Measurements from ENCODE around the gene CITED2.

The CITED2 gene

DNA sequence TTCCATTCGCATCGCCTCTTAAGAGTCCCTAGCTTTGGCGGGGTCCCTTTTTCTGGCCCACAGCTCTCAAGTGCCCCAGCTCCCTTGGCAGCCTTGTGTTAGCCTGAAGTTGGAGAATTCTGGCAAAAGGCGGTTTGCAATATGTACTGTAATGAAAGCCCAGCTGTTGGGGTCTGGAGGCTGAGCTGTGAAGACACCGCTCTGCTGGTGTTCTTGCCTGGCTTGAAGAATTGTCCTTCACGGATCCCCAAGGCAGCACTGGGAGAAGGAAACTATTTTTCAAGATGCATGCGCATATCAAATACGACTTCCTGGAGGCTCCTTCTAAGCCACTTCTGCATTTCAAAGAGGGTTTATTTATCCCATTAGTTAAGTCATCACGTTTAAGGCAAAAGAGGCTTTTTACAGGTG is 21.4 kb upstream of the CITED2 start:
- Mint-ChIP-seq H3K27me3 (peaks cover 12% of the 10 kb centered on the region), H3K9me3 (no peaks in the 10 kb centered on the region), H3K4me1 (no peaks in the 10 kb centered on the region), H3K27ac (no peak overlapping the region), H3K4me3 (no peak overlapping the region), H3K36me3 (no peaks in the 10 kb centered on the region)
- no peak for DNase-seq
- CTCF ChIA-PET, result no interaction called here

DNA sequence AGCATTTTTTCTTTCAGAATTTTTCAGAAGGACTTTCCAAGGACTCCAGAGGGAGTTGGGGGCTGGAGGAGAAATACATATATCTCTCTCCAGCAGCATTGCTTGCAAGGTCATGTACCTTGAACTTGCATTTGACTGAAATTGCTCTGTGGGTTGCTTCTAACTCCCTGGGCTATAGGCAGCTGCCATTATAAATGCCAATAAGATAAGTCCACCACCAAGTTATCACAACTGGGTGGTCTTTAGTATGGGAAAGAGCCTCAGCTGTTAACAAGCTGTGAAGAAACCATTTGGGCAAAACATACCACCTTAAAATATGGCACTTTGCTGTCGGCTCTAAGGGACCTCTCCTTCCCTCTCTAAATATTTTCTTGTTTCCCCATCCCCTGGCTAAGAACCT is 20.9 kb upstream of the CITED2 start:
- CTCF ChIA-PET, result interaction anchor here (0.5 kb wide), 1 partner anchor 922 kb away, joined by 3 read pairs; no protein-coding TSS in a partner anchor

DNA sequence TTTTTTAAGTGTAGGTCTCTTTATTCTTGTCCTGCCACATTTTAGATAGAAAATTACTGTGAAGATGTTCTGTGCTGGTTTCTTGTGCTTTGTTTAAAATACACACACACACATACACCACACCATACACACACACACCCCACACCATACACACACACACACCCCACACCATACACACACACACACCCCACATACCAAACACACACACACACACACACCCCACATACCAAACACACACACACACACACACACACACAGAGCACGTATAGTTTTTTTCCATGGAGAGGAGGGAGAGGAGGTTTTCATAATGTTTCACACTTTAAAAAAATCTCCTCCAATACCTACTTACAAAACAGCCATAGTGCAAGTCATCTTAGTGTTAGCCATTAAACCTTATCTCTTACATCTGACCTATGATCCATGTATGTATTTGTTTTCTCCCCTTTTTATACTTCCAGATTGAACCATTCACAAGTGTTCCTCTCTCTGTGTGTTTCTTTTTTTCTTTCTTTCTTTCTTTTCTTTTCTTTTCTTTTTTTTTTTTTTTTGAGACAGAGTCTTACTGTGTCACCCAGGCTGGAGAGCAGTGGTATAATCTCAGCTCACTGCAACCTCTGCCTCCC is 19.7 kb upstream of the CITED2 start:
- no peak for DNase-seq
- Mint-ChIP-seq H3K9me3 (no peaks in the 10 kb centered on the region), H3K4me1 (no peaks in the 10 kb centered on the region), H3K4me3 (no peak overlapping the region), H3K27ac (no peak overlapping the region), H3K36me3 (no peaks in the 10 kb centered on the region), H3K27me3 (peaks cover 12% of the 10 kb centered on the region)
- CTCF ChIA-PET, result no interaction called here

More for the DNA sequence above, 20.9 kb upstream of the CITED2 start:
- Mint-ChIP-seq H3K4me3 (no peak overlapping the region), H3K27me3 (peaks cover 12% of the 10 kb centered on the region), H3K9me3 (no peaks in the 10 kb centered on the region), H3K27ac (no peak overlapping the region), H3K4me1 (no peaks in the 10 kb centered on the region), H3K36me3 (no peaks in the 10 kb centered on the region)
- DNase-seq, result no peak

DNA sequence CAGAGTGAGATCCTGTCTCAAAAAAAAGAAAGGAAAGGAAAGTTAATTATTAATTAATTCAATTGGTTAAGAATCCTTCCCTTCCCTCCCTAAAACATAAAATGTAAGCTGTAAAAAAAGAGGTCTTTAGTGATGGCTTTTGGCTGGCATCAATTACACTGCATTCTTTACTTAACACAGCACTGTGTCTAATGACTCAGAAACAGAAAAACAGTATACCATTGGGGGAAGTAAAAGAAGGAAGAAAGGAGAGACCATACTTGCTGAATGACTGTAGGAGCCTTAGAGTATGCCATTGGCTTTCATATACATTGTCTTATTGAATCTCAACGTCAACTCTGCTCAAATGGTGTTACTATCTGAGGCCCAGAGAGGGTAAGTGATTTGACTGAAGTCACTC is 18.3 kb upstream of the CITED2 start:
- Mint-ChIP-seq H3K4me1 (no peaks in the 10 kb centered on the region), H3K9me3 (no peaks in the 10 kb centered on the region), H3K27ac (no peak overlapping the region), H3K4me3 (no peak overlapping the region), H3K36me3 (no peaks in the 10 kb centered on the region), H3K27me3 (peaks cover 12% of the 10 kb centered on the region)
- DNase-seq, result no peak
- CTCF ChIA-PET, result no interaction called here

DNA sequence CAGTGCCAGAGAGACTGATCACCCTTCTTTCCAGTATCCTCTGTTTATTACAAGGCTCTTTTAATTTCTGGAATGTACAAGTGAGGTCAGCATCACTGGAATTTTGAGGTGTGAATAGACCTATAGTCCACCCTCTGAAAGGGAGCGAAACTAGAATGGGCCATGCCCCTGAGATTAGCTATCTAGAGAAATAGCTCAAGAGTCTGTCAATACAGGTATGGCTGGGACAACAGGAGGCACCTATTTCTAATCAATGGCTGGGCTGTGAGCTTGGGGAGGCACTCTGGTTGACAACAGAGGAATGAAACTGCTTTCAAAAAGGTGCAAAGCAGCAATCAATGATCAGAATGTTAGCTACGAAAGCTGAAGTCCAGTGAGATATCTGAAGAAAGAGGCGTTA is 17.3 kb upstream of the CITED2 start:
- Mint-ChIP-seq H3K36me3 (no peaks in the 10 kb centered on the region), H3K4me1 (no peaks in the 10 kb centered on the region), H3K27me3 (peaks cover 12% of the 10 kb centered on the region), H3K9me3 (no peaks in the 10 kb centered on the region), H3K4me3 (no peak overlapping the region), H3K27ac (no peak overlapping the region)
- CTCF ChIA-PET, result no interaction called here
- DNase-seq, result no peak

DNA sequence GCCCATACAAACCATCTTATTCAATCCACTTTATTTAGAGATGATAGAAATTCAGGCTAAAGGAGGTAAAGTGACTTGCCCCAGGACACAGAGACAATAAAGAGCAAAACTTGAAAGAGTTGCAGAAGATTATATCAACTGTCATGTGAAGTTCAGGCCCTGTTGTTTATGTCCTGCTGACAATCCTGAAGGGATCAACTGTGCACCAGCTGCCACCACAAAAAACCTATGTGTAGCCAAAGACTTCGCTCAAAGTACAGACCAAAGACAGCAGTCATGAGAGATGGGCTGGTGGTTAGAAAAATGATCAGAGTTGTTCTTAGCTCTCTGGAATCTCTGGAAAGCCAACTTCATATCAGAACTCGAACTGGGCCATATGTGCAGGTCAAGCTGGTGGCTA is 16.0 kb upstream of the CITED2 start:
- no peak overlapping the region for H3K4me3 Mint-ChIP-seq
- no peak overlapping the region for H3K27ac Mint-ChIP-seq
- H3K36me3 Mint-ChIP-seq, result no peaks in the 10 kb centered on the region
- no peaks in the 10 kb centered on the region for H3K4me1 Mint-ChIP-seq
- peaks cover 12% of the 10 kb centered on the region for H3K27me3 Mint-ChIP-seq
- no peaks in the 10 kb centered on the region for H3K9me3 Mint-ChIP-seq
- CTCF ChIA-PET, result no interaction called here
- no peak for DNase-seq

DNA sequence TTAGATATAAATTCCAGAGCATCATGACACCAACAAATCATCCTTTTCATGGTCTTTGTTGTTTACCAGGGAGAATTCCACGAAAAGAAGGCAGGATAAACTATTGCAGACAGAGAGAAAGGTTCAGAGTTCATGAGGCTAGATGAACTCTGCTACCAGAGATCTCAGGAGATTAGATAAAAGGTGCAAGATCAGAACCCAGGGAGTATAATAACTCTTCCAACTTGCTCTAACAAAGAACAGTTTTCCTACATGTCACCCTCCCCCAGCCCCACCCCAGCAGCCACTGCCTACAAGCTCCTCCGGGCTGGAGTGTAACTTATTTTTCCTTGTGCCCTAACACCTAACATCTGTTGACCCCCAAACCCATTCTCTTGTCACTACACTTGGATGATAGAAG is 13.9 kb upstream of the CITED2 start:
- Mint-ChIP-seq H3K4me1 (no peaks in the 10 kb centered on the region), H3K4me3 (no peak overlapping the region), H3K27me3 (peaks cover 7% of the 10 kb centered on the region), H3K27ac (no peak overlapping the region), H3K36me3 (no peaks in the 10 kb centered on the region), H3K9me3 (no peaks in the 10 kb centered on the region)
- DNase-seq, result no peak
- CTCF ChIA-PET, result no interaction called here

DNA sequence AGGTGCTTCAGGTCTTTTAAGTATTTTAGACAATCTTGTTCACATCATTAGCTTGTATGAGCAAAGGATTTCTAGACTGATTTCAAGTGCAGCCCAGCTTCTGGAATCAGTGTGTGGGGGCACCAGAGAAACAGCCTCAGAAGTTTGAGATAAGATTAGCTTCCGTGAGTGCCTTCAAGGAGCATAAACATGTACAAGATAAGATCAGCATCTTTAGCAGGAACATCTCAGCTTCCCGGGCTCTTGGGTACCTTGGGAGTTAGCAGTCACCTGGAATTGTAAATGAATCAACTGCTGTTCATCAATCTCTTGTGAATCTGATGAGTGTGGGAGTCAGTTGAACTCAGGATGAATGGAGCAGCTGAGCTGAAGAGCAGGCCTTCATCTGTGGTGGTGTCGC is 12.0 kb upstream of the CITED2 start:
- Mint-ChIP-seq H3K9me3 (no peaks in the 10 kb centered on the region), H3K4me1 (no peaks in the 10 kb centered on the region), H3K36me3 (no peaks in the 10 kb centered on the region), H3K27ac (no peak overlapping the region), H3K4me3 (no peak overlapping the region), H3K27me3 (peaks cover 7% of the 10 kb centered on the region)
- DNase-seq, result no peak
- CTCF ChIA-PET, result no interaction called here

DNA sequence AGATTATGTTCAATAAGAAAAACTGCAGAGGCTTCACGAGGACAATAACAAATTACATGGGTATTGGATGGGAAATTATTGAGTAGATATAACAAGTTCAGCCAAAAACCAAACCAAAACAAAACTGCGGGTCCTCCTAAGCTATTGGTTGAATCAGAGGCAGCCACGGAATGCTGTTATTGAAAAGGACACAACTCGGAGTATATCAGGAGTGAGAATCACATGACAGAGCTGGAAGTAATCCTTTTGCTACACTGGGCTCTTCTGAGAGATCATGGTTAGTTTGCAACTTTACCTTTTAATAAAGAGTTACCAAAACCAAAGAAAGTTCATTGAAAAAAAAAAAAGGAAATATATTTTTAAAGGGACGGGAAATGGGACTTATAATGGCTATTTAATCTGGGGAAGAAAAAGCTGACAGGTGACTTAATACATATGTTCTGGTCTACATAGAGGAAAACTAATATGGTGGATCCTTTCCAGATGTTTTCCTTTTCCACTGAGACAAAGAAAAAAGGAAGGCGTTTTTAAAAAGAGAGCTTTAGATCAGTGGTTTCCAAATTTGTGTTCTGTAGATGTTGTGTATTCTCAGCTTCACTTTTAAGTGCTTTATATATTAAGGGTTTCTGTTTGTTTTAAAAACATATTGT is 6.9 kb upstream of the CITED2 start:
- H3K4me1 Mint-ChIP-seq, result peaks cover 4% of the 10 kb centered on the region
- H3K9me3 Mint-ChIP-seq, result no peaks in the 10 kb centered on the region
- H3K27ac Mint-ChIP-seq, result no peak overlapping the region
- no peak for DNase-seq
- CTCF ChIA-PET, result interaction anchor here (0.6 to 0.7 kb wide), 3 partner anchors 176 to 786 kb away, joined by 3 read pairs; no protein-coding TSS in a partner anchor
- H3K36me3 Mint-ChIP-seq, result no peaks in the 10 kb centered on the region
- no peak overlapping the region for H3K4me3 Mint-ChIP-seq
- H3K27me3 Mint-ChIP-seq, result peaks cover 7% of the 10 kb centered on the region

DNA sequence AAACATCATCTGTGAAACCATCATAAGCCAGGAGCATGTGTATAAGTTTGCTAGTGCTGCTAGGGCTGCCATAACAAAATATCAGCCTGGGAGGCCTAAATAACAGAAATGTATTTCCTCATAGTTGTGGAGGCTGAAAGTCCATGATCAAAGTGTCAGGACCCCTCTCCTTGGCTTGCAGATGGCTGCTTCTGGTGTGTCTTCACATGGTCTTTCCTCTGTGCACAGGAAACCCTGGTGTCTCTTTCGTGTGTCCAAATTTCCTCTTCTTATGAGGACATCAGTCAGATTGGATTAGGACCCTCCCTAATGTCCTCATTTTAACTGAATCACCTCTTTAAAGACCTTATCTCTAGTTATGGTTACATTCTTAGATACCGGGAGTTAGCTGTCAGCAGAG is 6.2 kb upstream of the CITED2 start:
- DNase-seq, result no peak
- Mint-ChIP-seq H3K27me3 (peaks cover 7% of the 10 kb centered on the region), H3K4me3 (no peak overlapping the region), H3K4me1 (peaks cover 11% of the 10 kb centered on the region), H3K27ac (no peak overlapping the region), H3K9me3 (no peaks in the 10 kb centered on the region), H3K36me3 (no peaks in the 10 kb centered on the region)
- CTCF ChIA-PET, result interaction anchor here (0.6 kb wide), 1 partner anchor 787 kb away, joined by 3 read pairs; no protein-coding TSS in a partner anchor

DNA sequence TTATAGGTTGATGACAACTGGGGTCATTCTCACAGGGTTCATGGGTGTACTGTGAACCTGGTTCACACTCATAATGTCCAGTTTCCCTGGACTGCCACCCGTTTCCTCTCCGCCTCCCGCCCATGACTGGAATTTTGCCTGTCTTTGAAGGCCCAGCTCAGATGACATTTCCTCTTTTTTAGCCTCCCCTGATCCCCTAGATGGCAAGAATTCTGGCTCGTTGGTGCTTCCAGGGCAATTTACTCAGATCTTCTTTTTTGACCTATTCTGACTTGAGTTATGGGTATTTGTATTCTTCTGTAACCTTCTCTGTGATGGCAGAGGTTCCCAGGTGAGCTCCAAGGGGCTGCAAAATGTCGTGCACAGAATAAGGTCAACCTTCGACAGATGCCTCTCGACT is 5.7 kb upstream of the CITED2 start:
- CTCF ChIA-PET, result no interaction called here
- Mint-ChIP-seq H3K36me3 (no peaks in the 10 kb centered on the region), H3K27me3 (peaks cover 7% of the 10 kb centered on the region), H3K9me3 (no peaks in the 10 kb centered on the region), H3K27ac (no peak overlapping the region), H3K4me1 (peaks cover 14% of the 10 kb centered on the region), H3K4me3 (no peak overlapping the region)
- DNase-seq, result no peak

DNA sequence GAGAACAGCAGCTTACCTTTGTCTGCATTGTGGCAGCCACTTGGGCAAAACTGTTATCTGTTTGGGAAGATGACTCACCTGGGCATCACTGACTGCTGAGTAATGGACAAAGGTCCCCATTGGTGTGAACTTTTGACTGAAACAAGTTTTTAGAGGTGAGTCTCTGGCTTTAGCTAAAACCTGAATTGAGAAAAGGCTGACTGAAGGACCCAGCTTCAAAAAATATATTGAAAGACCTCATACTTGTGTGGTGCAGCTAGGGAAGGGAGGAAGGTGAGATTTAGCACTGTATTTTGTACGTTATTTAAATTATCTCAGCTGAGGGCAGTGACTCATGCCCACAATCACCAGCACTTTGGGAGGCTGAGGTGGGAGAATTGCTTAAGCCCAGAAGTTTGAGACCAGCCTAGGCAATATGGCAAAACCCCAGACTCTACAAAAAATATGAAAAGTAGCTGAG is 4.5 kb upstream of the CITED2 start:
- no peak overlapping the region for H3K4me3 Mint-ChIP-seq
- H3K4me1 Mint-ChIP-seq, result peaks cover 14% of the 10 kb centered on the region
- peaks cover 11% of the 10 kb centered on the region for H3K27me3 Mint-ChIP-seq
- H3K36me3 Mint-ChIP-seq, result peaks cover 5% of the 10 kb centered on the region
- no peaks in the 10 kb centered on the region for H3K9me3 Mint-ChIP-seq
- CTCF ChIA-PET, result interaction anchor here (0.9 to 1.3 kb wide), 2 partner anchors 9 to 503 kb away, joined by 3 to 5 read pairs; no protein-coding TSS in a partner anchor
- DNase-seq, result no peak
- no peak overlapping the region for H3K27ac Mint-ChIP-seq

DNA sequence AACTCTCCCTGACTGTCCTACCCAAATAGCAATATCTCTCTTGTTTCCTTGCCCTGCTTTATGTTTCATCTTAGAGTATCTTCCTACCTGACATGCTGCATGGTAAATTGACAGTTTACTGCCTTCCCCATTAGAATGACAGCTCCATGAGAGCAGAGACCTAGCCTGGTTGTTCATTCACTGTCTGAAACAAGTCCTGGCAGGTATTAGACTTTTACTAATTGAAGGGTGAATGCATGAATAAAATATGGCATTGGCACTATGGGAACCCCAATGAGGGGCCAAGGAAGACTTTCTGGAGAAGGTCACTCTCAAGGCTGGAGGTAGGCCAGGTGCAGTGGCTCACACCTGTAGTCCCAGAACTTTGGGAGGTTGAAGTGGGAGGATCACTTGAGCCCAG is 3.8 kb upstream of the CITED2 start:
- CTCF ChIA-PET, result interaction anchor here (0.9 to 1.3 kb wide), 2 partner anchors 9 to 504 kb away, joined by 3 to 5 read pairs; no protein-coding TSS in a partner anchor
- DNase-seq, result no peak
- no peak overlapping the region for H3K4me3 Mint-ChIP-seq
- no peak overlapping the region for H3K27ac Mint-ChIP-seq
- no peaks in the 10 kb centered on the region for H3K9me3 Mint-ChIP-seq
- H3K27me3 Mint-ChIP-seq, result peaks cover 11% of the 10 kb centered on the region
- peaks cover 14% of the 10 kb centered on the region for H3K4me1 Mint-ChIP-seq
- peaks cover 11% of the 10 kb centered on the region for H3K36me3 Mint-ChIP-seq

DNA sequence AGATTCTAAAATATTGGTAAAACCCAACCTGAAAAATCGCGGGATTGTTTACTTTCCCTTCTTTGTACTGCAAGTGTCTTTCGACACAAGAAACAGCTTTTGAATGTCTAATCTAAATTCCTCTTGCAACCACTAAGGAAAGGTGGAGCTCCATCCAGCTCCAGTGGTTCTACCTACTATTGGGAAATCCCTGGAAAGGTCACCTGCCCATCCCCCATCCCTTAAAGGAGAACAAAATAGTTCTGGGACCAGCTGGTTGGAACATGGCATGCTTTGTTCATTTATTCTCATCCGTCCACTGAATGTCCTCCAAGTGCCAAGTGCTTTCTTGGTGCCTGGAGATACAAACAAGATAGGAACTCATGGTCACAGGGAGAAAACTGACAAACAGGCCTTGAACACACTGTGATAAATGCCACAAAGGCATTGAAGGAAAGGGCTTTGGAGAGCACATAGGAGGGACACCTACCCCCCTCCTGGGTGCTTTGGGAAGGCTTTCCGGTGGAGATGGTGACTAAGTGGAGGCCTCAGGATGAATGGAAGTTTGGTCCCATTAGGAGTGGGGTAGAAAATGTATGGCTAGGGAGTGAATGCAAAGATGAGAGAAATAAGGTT is 2.3 kb upstream of the CITED2 start:
- H3K36me3 Mint-ChIP-seq, result peaks cover 21% of the 10 kb centered on the region
- CTCF ChIA-PET, result interaction anchor here (1.6 kb wide), 1 partner anchor 158 kb away, joined by 4 read pairs; no protein-coding TSS in a partner anchor
- no peaks in the 10 kb centered on the region for H3K9me3 Mint-ChIP-seq
- peak overlapping the region; percentile 97 for H3K4me3 Mint-ChIP-seq
- peak overlapping the region; percentile 100 for H3K27ac Mint-ChIP-seq
- peaks cover 4% of the 10 kb centered on the region for H3K27me3 Mint-ChIP-seq
- DNase-seq, result no peak
- H3K4me1 Mint-ChIP-seq, result peaks cover 18% of the 10 kb centered on the region

DNA sequence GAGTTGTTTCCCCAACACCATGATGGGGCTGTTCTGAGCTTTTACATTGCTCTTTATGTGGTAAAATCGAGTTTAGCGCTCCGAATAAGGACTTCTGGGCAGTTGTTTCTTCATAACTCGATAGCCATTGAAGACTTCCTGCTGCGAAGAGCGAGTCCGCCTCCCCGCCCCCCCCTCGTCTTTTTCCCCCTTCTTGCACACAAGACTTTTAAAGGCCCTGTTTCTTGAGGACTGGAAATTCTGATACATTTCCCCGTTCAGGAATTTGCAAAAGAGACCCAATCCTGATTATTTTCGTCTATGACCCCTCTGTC is 1.5 kb upstream of the CITED2 start:
- DNase-seq, result peak; percentile 39
- H3K27me3 Mint-ChIP-seq, result peaks cover 3% of the 10 kb centered on the region
- peak overlapping the region; percentile 97 for H3K4me3 Mint-ChIP-seq
- H3K36me3 Mint-ChIP-seq, result peaks cover 28% of the 10 kb centered on the region
- H3K27ac Mint-ChIP-seq, result peak overlapping the region; percentile 100
- H3K9me3 Mint-ChIP-seq, result no peaks in the 10 kb centered on the region
- CTCF ChIA-PET, result interaction anchor here (0.5 kb wide), 1 partner anchor 752 kb away, joined by 3 read pairs; no protein-coding TSS in a partner anchor
- peaks cover 25% of the 10 kb centered on the region for H3K4me1 Mint-ChIP-seq
